Trophoblast cell (in vitro differentiated cells and primary cell): ENCODE results near the gene RAB21.
A peak's percentile ranks its signal among the peaks of the same experiment; 100 is the strongest.

ENCODE experiments used
- DNase-seq, 2 donors: peaks; one replicate each; pipeline ENCODE4 v3.0.0-alpha.2; 2016
- H2AFZ ChIP-seq: 2 replicates; pipeline ENCODE4 v1.6.1; 2013; ENCODE audit warnings: low read length, moderate library complexity, mild to moderate bottlenecking; ENCODE audit not compliant: insufficient read depth, poor library complexity
- H2AK5ac ChIP-seq: 2 replicates; pipeline ENCODE4 v1.6.1; 2013; ENCODE audit warnings: mild to moderate bottlenecking, low read length
- H2BK120ac ChIP-seq: 2 replicates; pipeline ENCODE4 v1.6.1; 2013; ENCODE audit warnings: low read length, mild to moderate bottlenecking, moderate library complexity; ENCODE audit not compliant: insufficient read depth, poor library complexity
- H2BK12ac ChIP-seq: 2 replicates; pipeline ENCODE4 v1.6.1; 2013; ENCODE audit warnings: mild to moderate bottlenecking, low read length, moderate library complexity
- H2BK5ac ChIP-seq: 2 replicates; pipeline ENCODE4 v1.6.1; 2013; ENCODE audit warnings: low read length, low read depth, moderate library complexity, mild to moderate bottlenecking; ENCODE audit not compliant: poor library complexity
- H3K14ac ChIP-seq: 2 replicates; pipeline ENCODE4 v1.6.1; 2013; ENCODE audit warnings: mild to moderate bottlenecking, low read length
- H3K18ac ChIP-seq: 2 replicates; pipeline ENCODE4 v1.6.1; 2013; ENCODE audit warnings: mild to moderate bottlenecking, low read length
- H3K23ac ChIP-seq: 2 replicates; pipeline ENCODE4 v1.6.1; 2013; ENCODE audit warnings: low read length
- H3K27ac ChIP-seq: 2 replicates; pipeline ENCODE4 v1.5.1; 2013; ENCODE audit warnings: low read depth, mild to moderate bottlenecking, inconsistent platforms, low read length, moderate library complexity
- H3K27me3 ChIP-seq: 2 replicates; pipeline ENCODE4 v1.6.1; 2013; ENCODE audit warnings: inconsistent platforms, mild to moderate bottlenecking, low read length, moderate library complexity; ENCODE audit not compliant: insufficient read depth
- H3K36me3 ChIP-seq, 2 experiments: 1 replicate in 1 of 2; 2 replicates in 1 of 2; pipeline ENCODE4 v1.6.1; 2013; ENCODE audit warnings: low read length in 2 of 2, mild to moderate bottlenecking in 2 of 2, moderate library complexity in 1 of 2; ENCODE audit not compliant: insufficient read depth in 2 of 2, control insufficient read depth in 1 of 2
- H3K4ac ChIP-seq: 2 replicates; pipeline ENCODE4 v1.6.1; 2013; ENCODE audit warnings: low read depth, mild to moderate bottlenecking, low read length, moderate library complexity
- H3K4me1 ChIP-seq, 2 experiments: 1 replicate in 1 of 2; 2 replicates in 1 of 2; pipeline ENCODE4 v1.6.1; 2013; ENCODE audit warnings: low read length in 2 of 2, mild to moderate bottlenecking in 2 of 2, moderate library complexity in 1 of 2; ENCODE audit not compliant: insufficient read depth in 2 of 2, control insufficient read depth in 1 of 2
- H3K4me2 ChIP-seq: 2 replicates; pipeline ENCODE4 v1.6.1; 2013; ENCODE audit warnings: inconsistent platforms, mild to moderate bottlenecking, low read length, moderate library complexity
- H3K4me3 ChIP-seq: 2 replicates; pipeline ENCODE4 v1.5.1; 2013; ENCODE audit warnings: mild to moderate bottlenecking, low read depth, low read length, inconsistent platforms
- H3K79me1 ChIP-seq: one replicate; pipeline ENCODE4 v1.6.1; 2013; ENCODE audit warnings: low read length
- H3K79me2 ChIP-seq: 2 replicates; pipeline ENCODE4 v1.6.1; 2013; ENCODE audit warnings: low read length, mild to moderate bottlenecking; ENCODE audit not compliant: control insufficient read depth, insufficient read depth, poor library complexity
- H3K9ac ChIP-seq: 2 replicates; pipeline ENCODE4 v1.6.1; 2013; ENCODE audit warnings: mild to moderate bottlenecking, low read length
- H3K9me3 ChIP-seq: 2 replicates; pipeline ENCODE4 v1.6.1; 2013; ENCODE audit warnings: low read depth, mild to moderate bottlenecking, control low read depth, inconsistent platforms, low read length; ENCODE audit not compliant: insufficient read depth
- H4K12ac ChIP-seq: 2 replicates; pipeline ENCODE4 v1.6.1; 2013; ENCODE audit warnings: low read depth, mild to moderate bottlenecking, low read length, moderate library complexity
- H4K8ac ChIP-seq: 2 replicates; pipeline ENCODE4 v1.6.1; 2013; ENCODE audit warnings: low read depth, mild to moderate bottlenecking, low read length, moderate library complexity
- H4K91ac ChIP-seq: one replicate; pipeline ENCODE4 v1.6.1; 2013; ENCODE audit warnings: low read depth, mild to moderate bottlenecking, low read length, moderate library complexity
- WGBS: extraction: QIAGEN DNeasy Blood & Tissue Kit; methylation state at CpG from one replicate; pipeline ENCODE4 v1.1.7; 2013; ENCODE audit warnings: missing lambda C conversion rate; ENCODE audit not compliant: insufficient read length, insufficient coverage; ENCODE audit errors: extremely low coverage; 5-methylcytosine and 5-hydroxymethylcytosine counted together

RAB21 gene

DNA sequence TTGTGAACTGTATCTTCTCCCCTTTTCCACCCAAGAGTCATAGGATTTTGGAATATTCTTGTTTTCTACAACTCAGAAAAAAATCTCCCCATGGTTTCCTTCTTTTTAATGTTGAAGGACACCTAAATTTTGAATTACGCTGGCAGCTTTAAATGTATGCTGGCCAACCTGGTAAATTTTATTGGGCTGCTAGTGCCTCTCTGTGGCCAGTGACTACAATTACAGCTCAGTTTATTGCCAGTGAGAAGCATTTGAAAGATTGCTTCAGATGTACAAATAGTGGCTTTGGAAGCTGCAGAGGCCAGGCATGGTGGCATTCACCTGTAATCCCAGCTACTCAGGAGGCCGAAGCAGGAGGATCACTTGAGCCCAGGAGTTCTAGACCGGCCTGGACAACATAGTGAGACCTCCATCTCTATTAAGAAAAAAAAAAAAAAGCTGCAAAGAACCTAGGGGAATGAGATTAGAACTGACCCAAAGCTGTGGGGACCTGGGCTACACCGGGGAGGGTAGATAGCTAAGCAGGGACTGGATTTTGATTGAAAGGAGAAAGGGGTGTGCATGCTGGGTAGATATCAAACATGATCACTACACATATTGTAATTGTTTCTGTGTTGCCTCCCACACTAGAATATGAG lies 7.6 kb upstream of the RAB21 start:
- Histone ChIP-seq H4K12ac (no peak overlapping the region), H3K79me1 (no peaks in the 10 kb centered on the region), H3K27ac (no peak overlapping the region), H3K79me2 (no peaks in the 10 kb centered on the region), H3K9me3 (no peaks in the 10 kb centered on the region), H2AK5ac (no peak overlapping the region), H3K4ac (no peak overlapping the region), H4K8ac (no peak overlapping the region), H3K4me1 (no peaks in the 10 kb centered on the region), H2BK12ac (no peak overlapping the region), H2BK120ac (no peak overlapping the region), H3K4me2 (no peak overlapping the region), H3K14ac (no peak overlapping the region), H3K27me3 (no peaks in the 10 kb centered on the region), H3K18ac (no peak overlapping the region), H3K36me3 (no peaks in the 10 kb centered on the region), H2AFZ (no peak overlapping the region), H3K9ac (no peak overlapping the region), H2BK5ac (no peak overlapping the region), H3K4me3 (no peak overlapping the region), H3K23ac (no peak overlapping the region), H4K91ac (no peak overlapping the region)
- no CpG with 5 or more reads among the region's 4 CpGs for WGBS
- DNase-seq: peak; percentile 46 to 83

DNA sequence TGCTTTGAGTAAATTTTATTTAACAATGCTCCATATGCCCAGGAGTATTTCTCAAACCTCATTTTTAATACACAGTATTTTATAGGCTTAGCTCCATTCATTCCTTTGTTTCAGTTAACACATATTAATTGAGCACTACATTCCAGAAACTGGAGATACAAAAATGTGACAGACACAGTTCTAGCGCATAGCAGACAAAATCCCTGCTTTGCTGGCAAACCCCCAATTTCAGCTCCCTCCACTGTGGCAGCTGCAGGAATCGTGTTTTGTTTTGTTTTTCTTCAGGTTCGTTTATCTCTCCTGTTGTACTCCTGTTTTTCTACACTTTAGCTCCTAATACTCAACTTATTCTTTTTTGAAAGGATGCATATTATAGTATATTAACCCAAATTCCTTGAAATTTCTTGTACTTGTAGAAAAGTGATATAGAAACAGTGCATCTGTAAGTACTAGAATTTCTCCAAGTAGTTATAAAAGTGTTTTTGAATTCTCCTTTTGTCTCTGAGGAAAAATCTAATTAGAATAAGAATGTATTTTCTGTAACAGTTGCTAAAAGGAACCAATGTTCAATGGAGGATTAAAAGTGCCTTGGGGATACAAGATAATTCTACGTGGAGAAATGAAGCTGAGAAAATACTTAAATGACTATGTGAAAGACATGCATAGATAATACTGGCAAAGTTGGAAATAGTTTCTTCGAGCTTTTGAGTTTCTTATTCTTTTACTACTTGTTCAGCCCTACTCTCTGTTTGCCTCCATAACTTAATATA lies 6.4 kb upstream of the RAB21 start:
- Histone ChIP-seq H3K4me1 (no peaks in the 10 kb centered on the region), H3K9ac (no peak overlapping the region), H2BK12ac (no peak overlapping the region), H3K18ac (no peak overlapping the region), H2AFZ (no peak overlapping the region), H2AK5ac (no peak overlapping the region), H3K14ac (no peak overlapping the region), H3K4ac (no peak overlapping the region), H3K36me3 (no peaks in the 10 kb centered on the region), H3K4me2 (no peak overlapping the region), H4K12ac (no peak overlapping the region), H2BK5ac (no peak overlapping the region), H3K79me1 (no peaks in the 10 kb centered on the region), H2BK120ac (no peak overlapping the region), H4K91ac (no peak overlapping the region), H3K27ac (no peak overlapping the region), H3K27me3 (no peaks in the 10 kb centered on the region), H3K4me3 (no peak overlapping the region), H3K9me3 (no peaks in the 10 kb centered on the region), H3K23ac (no peak overlapping the region), H3K79me2 (no peaks in the 10 kb centered on the region), H4K8ac (no peak overlapping the region)
- WGBS: no CpG with 5 or more reads among the region's 5 CpGs
- DNase-seq: no peak

DNA sequence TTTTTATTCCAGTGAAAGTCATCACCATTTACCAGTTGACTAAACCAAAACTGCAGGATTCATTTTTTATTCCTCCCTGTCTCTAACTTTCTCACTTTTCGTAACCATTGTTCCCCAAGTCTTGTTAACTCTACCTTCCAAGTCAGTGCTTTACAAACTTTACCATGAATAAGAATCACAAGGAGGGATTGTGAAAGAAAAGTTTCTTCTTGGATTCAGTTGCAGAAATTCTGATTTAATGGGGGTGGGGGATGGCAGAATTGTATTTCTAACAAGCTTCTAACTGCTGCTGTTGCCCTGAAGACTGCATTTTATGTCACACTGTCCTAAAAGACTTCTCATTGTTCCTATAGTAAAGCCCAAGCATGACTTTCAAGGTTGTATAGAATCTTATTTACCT lies 5.0 kb upstream of the RAB21 start:
- no peak overlapping the region for H4K91ac ChIP-seq
- no peaks in the 10 kb centered on the region for H3K27me3 ChIP-seq
- no peak overlapping the region for H3K9ac ChIP-seq
- DNase-seq: no peak
- H4K8ac ChIP-seq: no peak overlapping the region
- H4K12ac ChIP-seq: no peak overlapping the region
- H2BK5ac ChIP-seq: no peak overlapping the region
- H3K79me2 ChIP-seq: no peaks in the 10 kb centered on the region
- no peak overlapping the region for H3K14ac ChIP-seq
- H2AK5ac ChIP-seq: no peak overlapping the region
- H2BK12ac ChIP-seq: no peak overlapping the region
- peaks cover 0 to 3% of the 10 kb centered on the region in 2 experiments for H3K4me1 ChIP-seq
- no peaks in the 10 kb centered on the region for H3K79me1 ChIP-seq
- no peaks in the 10 kb centered on the region for H3K9me3 ChIP-seq
- H3K27ac ChIP-seq: no peak overlapping the region
- H2AFZ ChIP-seq: no peak overlapping the region
- H3K4ac ChIP-seq: no peak overlapping the region
- no CpG with 5 or more reads among the region's 1 CpG for WGBS
- H2BK120ac ChIP-seq: no peak overlapping the region
- no peaks in the 10 kb centered on the region for H3K36me3 ChIP-seq
- no peak overlapping the region for H3K23ac ChIP-seq
- no peak overlapping the region for H3K4me3 ChIP-seq
- no peak overlapping the region for H3K18ac ChIP-seq
- H3K4me2 ChIP-seq: no peak overlapping the region

DNA sequence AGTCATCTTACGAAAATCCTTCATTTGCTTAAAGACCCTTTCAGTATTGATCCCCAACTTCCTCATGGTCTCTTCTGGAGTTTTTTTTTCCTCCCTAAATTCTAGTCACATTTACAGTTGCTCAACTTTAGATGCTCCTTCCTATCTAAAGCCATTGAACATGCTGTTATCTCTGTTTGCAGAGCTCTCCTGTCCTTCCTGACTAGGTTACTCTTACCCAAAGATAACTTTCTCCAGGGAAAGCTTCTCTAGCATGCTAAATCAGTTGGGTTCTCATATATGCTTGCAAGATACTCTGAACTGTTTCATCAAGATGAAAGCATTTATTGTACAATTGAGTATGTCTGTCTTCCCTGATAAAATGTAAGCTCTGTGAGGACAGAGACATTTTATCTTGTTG lies 1.8 kb upstream of the RAB21 start:
- no peak overlapping the region for H3K4me2 ChIP-seq
- no peaks in the 10 kb centered on the region for H3K9me3 ChIP-seq
- H2BK5ac ChIP-seq: no peak overlapping the region
- H3K4me1 ChIP-seq: peaks cover 0 to 3% of the 10 kb centered on the region in 2 experiments
- no peak overlapping the region for H2BK12ac ChIP-seq
- WGBS: no CpG with 5 or more reads among the region's 1 CpG
- no peak overlapping the region for H3K9ac ChIP-seq
- peaks cover 0 to under 1% of the 10 kb centered on the region in 2 experiments for H3K36me3 ChIP-seq
- H3K23ac ChIP-seq: no peak overlapping the region
- no peak overlapping the region for H4K12ac ChIP-seq
- H4K8ac ChIP-seq: no peak overlapping the region
- no peak for DNase-seq
- H3K27ac ChIP-seq: no peak overlapping the region
- H3K4me3 ChIP-seq: no peak overlapping the region
- no peak overlapping the region for H3K4ac ChIP-seq
- no peak overlapping the region for H2BK120ac ChIP-seq
- no peak overlapping the region for H2AK5ac ChIP-seq
- peaks cover 10% of the 10 kb centered on the region for H3K79me2 ChIP-seq
- peaks cover 2% of the 10 kb centered on the region for H3K79me1 ChIP-seq
- no peak overlapping the region for H4K91ac ChIP-seq
- no peak overlapping the region for H3K18ac ChIP-seq
- H3K14ac ChIP-seq: no peak overlapping the region
- no peaks in the 10 kb centered on the region for H3K27me3 ChIP-seq
- H2AFZ ChIP-seq: no peak overlapping the region
